ENCODE results near the gene IGF1R. TPM values are rescaled to one million over a fixed set of nuclear protein-coding genes. Genes with fewer than 3 reads are reported as not detected.

The IGF1R gene
- polyA plus RNA-seq, 1 experiment: 36.2 TPM

GRCh38 chr15:98956796-98957553, 308.6 kb downstream of the IGF1R start:
- H3K4me3 ChIP-seq (ENCODE audit: low read depth, low read length): no peak overlapping the region
- no peak for TF ChIP-seq CTCF (IDR thresholded peaks at IDR 0.05; ENCODE audit: insufficient read depth, low read depth, low read length)
- H3K27me3 ChIP-seq (ENCODE audit: control insufficient read depth, insufficient read depth, low read length): no peaks in the 10 kb centered on the region
- no peak for DNase-seq (ENCODE audit: low read depth)
- ChIA-PET POLR2A (no interaction called here), CTCF (interaction anchor here (1.1 kb wide), 1 partner anchor 11 kb away, joined by 3 read pairs; no protein-coding TSS in a partner anchor)
- peaks cover 35% of the 10 kb centered on the region for H3K36me3 ChIP-seq (ENCODE audit: control insufficient read depth, insufficient read depth, low read length)

GRCh38 chr15:98957655-98958054, 309.3 kb downstream of the IGF1R start:
- DNase-seq (ENCODE audit: low read depth): no peak
- CTCF ChIA-PET: interaction anchor here (1.1 kb wide), 1 partner anchor 11 kb away, joined by 3 read pairs; no protein-coding TSS in a partner anchor
- Histone ChIP-seq H3K36me3 (ENCODE audit: control insufficient read depth, insufficient read depth, low read length) (peaks cover 35% of the 10 kb centered on the region), H3K4me3 (ENCODE audit: low read depth, low read length) (no peak overlapping the region), H3K27me3 (ENCODE audit: control insufficient read depth, insufficient read depth, low read length) (no peaks in the 10 kb centered on the region)
- POLR2A ChIA-PET: no interaction called here
- TF ChIP-seq CTCF (IDR thresholded peaks at IDR 0.05; ENCODE audit: insufficient read depth, low read depth, low read length): no peak

GRCh38 chr15:98958076-98958475, 309.7 kb downstream of the IGF1R start:
- ChIA-PET POLR2A (no interaction called here), CTCF (interaction anchor here (1.1 kb wide), 1 partner anchor 12 kb away, joined by 3 read pairs; no protein-coding TSS in a partner anchor)
- no peaks in the 10 kb centered on the region for H3K27me3 ChIP-seq (ENCODE audit: control insufficient read depth, insufficient read depth, low read length)
- peaks cover 33% of the 10 kb centered on the region for H3K36me3 ChIP-seq (ENCODE audit: control insufficient read depth, insufficient read depth, low read length)
- no peak for TF ChIP-seq CTCF (IDR thresholded peaks at IDR 0.05; ENCODE audit: insufficient read depth, low read depth, low read length)
- H3K4me3 ChIP-seq (ENCODE audit: low read depth, low read length): no peak overlapping the region
- DNase-seq (ENCODE audit: low read depth): no peak

- CTCF ChIA-PET: no interaction called here
- Histone ChIP-seq H3K36me3 (ENCODE audit: control insufficient read depth, insufficient read depth, low read length) (peaks cover 31% of the 10 kb centered on the region), H3K4me3 (ENCODE audit: low read depth, low read length) (no peak overlapping the region), H3K27me3 (ENCODE audit: control insufficient read depth, insufficient read depth, low read length) (no peaks in the 10 kb centered on the region)
- TF ChIP-seq CTCF (IDR thresholded peaks at IDR 0.05; ENCODE audit: insufficient read depth, low read depth, low read length): no peak
- POLR2A ChIA-PET: no interaction called here
- no peak for DNase-seq (ENCODE audit: low read depth)
These were observed 310.7 kb downstream of the IGF1R start for GRCh38 chr15:98958918-98959639.

- CTCF ChIA-PET: no interaction called here
- H3K36me3 ChIP-seq (ENCODE audit: control insufficient read depth, insufficient read depth, low read length): peaks cover 31% of the 10 kb centered on the region
These were observed 311.3 kb downstream of the IGF1R start for GRCh38 chr15:98959640-98960007.

More at GRCh38 chr15:98959640-98960007, 311.3 kb downstream of the IGF1R start:
- no peak for DNase-seq (ENCODE audit: low read depth)
- H3K4me3 ChIP-seq (ENCODE audit: low read depth, low read length): no peak overlapping the region
- POLR2A ChIA-PET: no interaction called here
- no peak for TF ChIP-seq CTCF (IDR thresholded peaks at IDR 0.05; ENCODE audit: insufficient read depth, low read depth, low read length)
- H3K27me3 ChIP-seq (ENCODE audit: control insufficient read depth, insufficient read depth, low read length): no peaks in the 10 kb centered on the region
